ENCODE results near the gene SLC10A3. TPM values are rescaled to one million over a fixed set of nuclear protein-coding genes. Genes with fewer than 3 reads are reported as not detected.
A peak's percentile ranks its signal among the peaks of the same experiment; 100 is the strongest.

The SLC10A3 gene
- polyA plus RNA-seq, 3 donors, result 25.3 to 33.1 (median 26.7) TPM

DNA sequence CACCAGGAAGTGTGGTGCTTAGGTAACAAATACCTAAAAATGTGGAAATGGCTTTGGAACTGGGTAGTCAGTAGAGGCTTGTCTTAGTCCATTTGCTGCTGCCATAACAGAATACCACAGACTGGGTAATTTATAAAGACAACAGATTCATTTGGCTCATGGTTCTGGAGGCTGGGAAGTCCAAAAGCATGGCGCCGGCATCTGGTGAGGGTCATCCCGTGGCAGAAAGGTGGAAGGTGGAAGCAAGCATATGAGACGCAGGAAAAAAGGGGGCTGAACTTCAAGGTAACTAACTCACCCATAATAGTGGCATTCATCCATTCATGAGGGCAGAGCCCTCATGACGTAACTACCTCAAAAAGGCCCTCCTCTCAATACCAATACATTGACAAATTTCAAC, 19.0 kb upstream of the SLC10A3 start:
- no CpG with 5 or more reads among the region's 5 CpGs for WGBS (ENCODE audit: insufficient coverage)
- TF ChIP-seq, protein P1, sequence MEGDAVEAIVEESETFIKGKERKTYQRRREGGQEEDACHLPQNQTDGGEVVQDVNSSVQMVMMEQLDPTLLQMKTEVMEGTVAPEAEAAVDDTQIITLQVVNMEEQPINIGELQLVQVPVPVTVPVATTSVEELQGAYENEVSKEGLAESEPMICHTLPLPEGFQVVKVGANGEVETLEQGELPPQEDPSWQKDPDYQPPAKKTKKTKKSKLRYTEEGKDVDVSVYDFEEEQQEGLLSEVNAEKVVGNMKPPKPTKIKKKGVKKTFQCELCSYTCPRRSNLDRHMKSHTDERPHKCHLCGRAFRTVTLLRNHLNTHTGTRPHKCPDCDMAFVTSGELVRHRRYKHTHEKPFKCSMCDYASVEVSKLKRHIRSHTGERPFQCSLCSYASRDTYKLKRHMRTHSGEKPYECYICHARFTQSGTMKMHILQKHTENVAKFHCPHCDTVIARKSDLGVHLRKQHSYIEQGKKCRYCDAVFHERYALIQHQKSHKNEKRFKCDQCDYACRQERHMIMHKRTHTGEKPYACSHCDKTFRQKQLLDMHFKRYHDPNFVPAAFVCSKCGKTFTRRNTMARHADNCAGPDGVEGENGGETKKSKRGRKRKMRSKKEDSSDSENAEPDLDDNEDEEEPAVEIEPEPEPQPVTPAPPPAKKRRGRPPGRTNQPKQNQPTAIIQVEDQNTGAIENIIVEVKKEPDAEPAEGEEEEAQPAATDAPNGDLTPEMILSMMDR (IDR thresholded peaks at IDR 0.05), result no peak
- Histone ChIP-seq H4K20me1 (ENCODE audit: insufficient read depth, low read length) (no peaks in the 10 kb centered on the region), H3K4me3 (replicated peaks in 1 of 3; ENCODE audit: low read depth in 2 of 3, low read length in 3 of 3) (no peak overlapping the region), H3K4me2 (replicated peaks; ENCODE audit: extremely low read depth, low read length, poor library complexity, severe bottlenecking) (no peak overlapping the region), H3K79me2 (ENCODE audit: insufficient read depth, low read length) (no peaks in the 10 kb centered on the region), H3K4me1 (ENCODE audit: control insufficient read depth in 1 of 2, insufficient read depth in 2 of 2, low read length in 2 of 2) (no peaks in the 10 kb centered on the region), H3K27ac (ENCODE audit: low read depth in 1 of 2, low read length in 2 of 2) (no peak overlapping the region), H3K36me3 (replicated peaks in 1 of 2; ENCODE audit: control insufficient read depth in 1 of 2, insufficient read depth in 2 of 2, low read length in 2 of 2) (peaks cover 11 to 35% of the 10 kb centered on the region in 2 donors), H2AFZ (ENCODE audit: insufficient read depth, low read depth, low read length, poor library complexity, severe bottlenecking) (no peak overlapping the region), H3K9me3 (replicated peaks in 1 of 2; ENCODE audit: control insufficient read depth in 1 of 2, insufficient read depth in 1 of 2, low read length in 2 of 2) (no peaks in the 10 kb centered on the region), H3K9ac (ENCODE audit: insufficient read depth, low read length, poor library complexity, severe bottlenecking) (no peak overlapping the region), H3K27me3 (ENCODE audit: control insufficient read depth in 2 of 2, insufficient read depth in 2 of 2, low read length in 2 of 2) (no peaks in the 10 kb centered on the region)
- intact Hi-C loops (cut with micrococcal nuclease), result no loop called here
- no peak overlapping the region for H3K27ac Mint-ChIP-seq
- H3K4me1 Mint-ChIP-seq, result peaks cover 4% of the 10 kb centered on the region
- peaks cover 0 to 5% (median 0%) of the 10 kb centered on the region in 3 donors for H3K27me3 Mint-ChIP-seq (ENCODE audit: low read depth in 3 of 3)
- no peak overlapping the region for H3K4me3 Mint-ChIP-seq
- H3K36me3 Mint-ChIP-seq, result peaks cover 43 to 50% of the 10 kb centered on the region in 2 donors
- DNase-seq, result no peak
- peaks cover 0 to 17% (median 6%) of the 10 kb centered on the region in 7 donors for H3K9me3 Mint-ChIP-seq

DNA sequence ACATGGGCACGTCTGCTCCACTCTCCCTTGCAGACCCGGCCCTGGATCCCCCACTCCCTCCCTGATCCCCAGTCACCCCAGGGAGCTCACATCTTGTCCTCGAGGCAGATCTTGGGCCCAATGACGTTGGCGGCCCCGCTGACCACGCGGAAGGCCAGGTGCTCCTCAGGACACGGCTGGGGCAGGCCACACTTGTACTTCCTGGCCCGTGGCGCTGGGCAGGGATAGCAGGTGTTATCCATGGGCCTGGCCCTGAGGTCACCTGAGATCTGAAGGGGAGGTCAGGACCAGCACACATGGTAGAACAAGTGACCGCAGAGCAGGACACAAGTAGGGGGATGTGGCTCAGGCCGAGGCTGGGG, 17.9 kb upstream of the SLC10A3 start:
- Histone ChIP-seq H3K9me3 (replicated peaks in 1 of 2; ENCODE audit: control insufficient read depth in 1 of 2, insufficient read depth in 1 of 2, low read length in 2 of 2) (no peaks in the 10 kb centered on the region), H3K27ac (ENCODE audit: low read depth in 1 of 2, low read length in 2 of 2) (no peak overlapping the region), H3K4me2 (replicated peaks; ENCODE audit: extremely low read depth, low read length, poor library complexity, severe bottlenecking) (no peak overlapping the region), H3K36me3 (replicated peaks in 1 of 2; ENCODE audit: control insufficient read depth in 1 of 2, insufficient read depth in 2 of 2, low read length in 2 of 2) (peaks cover 11 to 35% of the 10 kb centered on the region in 2 donors), H3K27me3 (ENCODE audit: control insufficient read depth in 2 of 2, insufficient read depth in 2 of 2, low read length in 2 of 2) (no peaks in the 10 kb centered on the region), H2AFZ (ENCODE audit: insufficient read depth, low read depth, low read length, poor library complexity, severe bottlenecking) (no peak overlapping the region), H3K4me1 (ENCODE audit: control insufficient read depth in 1 of 2, insufficient read depth in 2 of 2, low read length in 2 of 2) (no peaks in the 10 kb centered on the region), H3K9ac (ENCODE audit: insufficient read depth, low read length, poor library complexity, severe bottlenecking) (no peak overlapping the region), H4K20me1 (ENCODE audit: insufficient read depth, low read length) (no peaks in the 10 kb centered on the region), H3K4me3 (replicated peaks in 1 of 3; ENCODE audit: low read depth in 2 of 3, low read length in 3 of 3) (no peak overlapping the region), H3K79me2 (ENCODE audit: insufficient read depth, low read length) (no peaks in the 10 kb centered on the region)
- TF ChIP-seq, protein P1 (IDR thresholded peaks at IDR 0.05), result no peak
- peaks cover 0 to 13% (median 6%) of the 10 kb centered on the region in 7 donors for H3K9me3 Mint-ChIP-seq
- 99% methylated on average over 10 of the region's 13 CpGs for WGBS (ENCODE audit: insufficient coverage)
- intact Hi-C loops (cut with micrococcal nuclease), result no loop called here
- H3K27me3 Mint-ChIP-seq (ENCODE audit: low read depth in 3 of 3), result peaks cover 0 to 5% (median 2%) of the 10 kb centered on the region in 3 donors
- no peak overlapping the region for H3K4me3 Mint-ChIP-seq
- peak overlapping the region in 3 of 7 donors; percentile 60 to 64 (median 61) for H3K27ac Mint-ChIP-seq
- H3K36me3 Mint-ChIP-seq, result peaks cover 42 to 50% of the 10 kb centered on the region in 2 donors
- DNase-seq, result no peak
- no peaks in the 10 kb centered on the region for H3K4me1 Mint-ChIP-seq
